WERI-Rb-1 (cell line): Measurements from ENCODE around the gene NTRK2.

ENCODE experiments used
- DNase-seq: peaks from one replicate; pipeline ENCODE4 v3.0.0-alpha.2; 2020
- H3K27ac ChIP-seq: fragments of 250-450 bp; sonication (Bioruptor Pico); 2 replicates; pipeline ENCODE4 v1.5.1; 2020; ENCODE audit warnings: mild to moderate bottlenecking, moderate library complexity
- H3K27me3 ChIP-seq: fragments of 250-450 bp; sonication (Bioruptor Pico); 2 replicates; pipeline ENCODE4 v1.5.1; 2021; ENCODE audit warnings: mild to moderate bottlenecking, low read depth, moderate library complexity; ENCODE audit not compliant: insufficient read depth, severe bottlenecking
- H3K36me3 ChIP-seq: fragments of 250-450 bp; sonication (Bioruptor Pico); 2 replicates; pipeline ENCODE4 v1.5.1; 2020; ENCODE audit warnings: mild to moderate bottlenecking, moderate library complexity
- H3K4me3 ChIP-seq: 2 replicates; pipeline ENCODE4 v1.5.1; 2011; ENCODE audit warnings: low read depth, mild to moderate bottlenecking, control low read depth, low read length
- H3K9me3 ChIP-seq: fragments of 250-450 bp; sonication (Bioruptor Pico); 2 replicates; pipeline ENCODE4 v1.5.1; 2021; ENCODE audit warnings: mild to moderate bottlenecking, moderate library complexity; ENCODE audit not compliant: severe bottlenecking
- TF ChIP-seq, protein P1 (sequence below): IDR thresholded peaks from 2 replicates; pipeline ENCODE4 v1.5.1; 2011; ENCODE audit warnings: low read depth, mild to moderate bottlenecking, control low read depth, inconsistent platforms, low read length

Gene NTRK2

DNA sequence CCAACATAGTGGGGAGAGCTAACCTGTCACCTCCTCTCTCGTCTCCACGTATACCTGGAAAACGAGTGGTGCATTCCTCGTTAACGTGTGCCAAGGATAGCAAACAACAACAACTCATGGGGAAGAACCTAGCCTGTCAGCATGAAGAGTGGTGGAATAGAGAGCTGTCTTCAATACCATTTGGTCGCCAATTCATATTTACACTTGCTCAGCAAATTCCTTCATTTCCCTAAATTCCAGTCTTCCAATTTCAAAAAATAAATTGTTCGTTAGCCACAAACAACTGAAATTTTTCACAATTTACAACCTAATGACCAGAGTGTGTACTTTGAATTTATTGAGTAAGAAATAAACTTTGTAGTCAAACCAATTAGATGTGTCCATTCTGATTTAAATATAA is 344.8 kb downstream of the NTRK2 start:
- no peak overlapping the region for H3K27ac ChIP-seq
- TF ChIP-seq, protein P1, sequence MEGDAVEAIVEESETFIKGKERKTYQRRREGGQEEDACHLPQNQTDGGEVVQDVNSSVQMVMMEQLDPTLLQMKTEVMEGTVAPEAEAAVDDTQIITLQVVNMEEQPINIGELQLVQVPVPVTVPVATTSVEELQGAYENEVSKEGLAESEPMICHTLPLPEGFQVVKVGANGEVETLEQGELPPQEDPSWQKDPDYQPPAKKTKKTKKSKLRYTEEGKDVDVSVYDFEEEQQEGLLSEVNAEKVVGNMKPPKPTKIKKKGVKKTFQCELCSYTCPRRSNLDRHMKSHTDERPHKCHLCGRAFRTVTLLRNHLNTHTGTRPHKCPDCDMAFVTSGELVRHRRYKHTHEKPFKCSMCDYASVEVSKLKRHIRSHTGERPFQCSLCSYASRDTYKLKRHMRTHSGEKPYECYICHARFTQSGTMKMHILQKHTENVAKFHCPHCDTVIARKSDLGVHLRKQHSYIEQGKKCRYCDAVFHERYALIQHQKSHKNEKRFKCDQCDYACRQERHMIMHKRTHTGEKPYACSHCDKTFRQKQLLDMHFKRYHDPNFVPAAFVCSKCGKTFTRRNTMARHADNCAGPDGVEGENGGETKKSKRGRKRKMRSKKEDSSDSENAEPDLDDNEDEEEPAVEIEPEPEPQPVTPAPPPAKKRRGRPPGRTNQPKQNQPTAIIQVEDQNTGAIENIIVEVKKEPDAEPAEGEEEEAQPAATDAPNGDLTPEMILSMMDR: no peak
- no peak overlapping the region for H3K4me3 ChIP-seq
- no peaks in the 10 kb centered on the region for H3K36me3 ChIP-seq
- no peaks in the 10 kb centered on the region for H3K9me3 ChIP-seq
- DNase-seq: no peak
- H3K27me3 ChIP-seq: peaks cover 42% of the 10 kb centered on the region

DNA sequence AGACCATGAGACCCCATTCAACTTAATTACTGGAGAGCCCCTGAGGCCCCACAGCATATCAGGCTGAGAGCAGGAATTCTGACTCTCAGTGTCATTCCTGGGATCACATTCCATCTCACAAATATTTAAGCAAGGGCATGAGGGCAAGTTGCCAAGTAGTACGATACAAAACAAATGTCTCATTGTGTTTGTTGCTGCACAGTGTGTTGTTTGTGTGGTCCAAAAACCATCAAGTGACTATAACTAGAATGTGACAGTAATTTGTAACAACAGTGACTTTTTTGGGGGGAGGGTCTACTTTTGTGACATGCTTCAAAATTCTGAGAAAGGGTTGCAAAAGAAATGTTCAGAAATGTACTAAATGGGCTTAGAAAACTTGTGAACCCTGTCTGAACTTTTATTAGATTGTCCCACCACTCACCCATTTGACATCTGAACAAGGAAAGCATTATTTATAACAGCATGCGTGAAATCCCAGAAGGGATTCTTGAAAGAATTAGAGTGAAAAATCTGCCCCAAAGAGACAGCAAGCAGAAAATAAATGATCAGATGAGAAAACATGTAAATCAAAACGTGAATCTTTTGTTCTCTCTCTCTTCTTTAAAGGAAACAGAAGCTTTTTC is 347.0 kb downstream of the NTRK2 start:
- TF ChIP-seq, protein P1: no peak
- Histone ChIP-seq H3K27me3 (peaks cover 53% of the 10 kb centered on the region), H3K36me3 (no peaks in the 10 kb centered on the region), H3K27ac (no peak overlapping the region), H3K9me3 (no peaks in the 10 kb centered on the region), H3K4me3 (no peak overlapping the region)
- DNase-seq: no peak

DNA sequence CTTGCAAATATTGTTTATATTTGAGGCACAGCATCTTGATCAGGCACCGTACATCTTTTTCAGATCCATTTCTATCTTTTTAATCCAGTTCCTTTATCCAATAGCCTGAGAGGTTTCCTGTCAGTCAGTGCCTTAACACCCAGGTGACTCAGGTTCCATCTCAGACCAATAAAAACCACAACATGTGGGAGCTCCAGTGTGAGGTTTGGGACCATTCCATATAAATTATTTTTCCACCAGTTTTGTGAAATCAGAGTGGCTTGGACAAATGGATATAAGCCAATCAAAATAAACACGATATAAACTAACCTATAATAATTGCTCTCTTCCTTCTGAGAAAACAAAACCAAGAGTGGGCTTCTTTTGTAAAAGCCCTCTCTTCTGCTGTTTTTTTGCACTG is 351.3 kb downstream of the NTRK2 start:
- Histone ChIP-seq H3K36me3 (no peaks in the 10 kb centered on the region), H3K9me3 (no peaks in the 10 kb centered on the region), H3K27ac (no peak overlapping the region), H3K27me3 (peaks cover 56% of the 10 kb centered on the region), H3K4me3 (no peak overlapping the region)
- DNase-seq: no peak
- TF ChIP-seq, protein P1: no peak

DNA sequence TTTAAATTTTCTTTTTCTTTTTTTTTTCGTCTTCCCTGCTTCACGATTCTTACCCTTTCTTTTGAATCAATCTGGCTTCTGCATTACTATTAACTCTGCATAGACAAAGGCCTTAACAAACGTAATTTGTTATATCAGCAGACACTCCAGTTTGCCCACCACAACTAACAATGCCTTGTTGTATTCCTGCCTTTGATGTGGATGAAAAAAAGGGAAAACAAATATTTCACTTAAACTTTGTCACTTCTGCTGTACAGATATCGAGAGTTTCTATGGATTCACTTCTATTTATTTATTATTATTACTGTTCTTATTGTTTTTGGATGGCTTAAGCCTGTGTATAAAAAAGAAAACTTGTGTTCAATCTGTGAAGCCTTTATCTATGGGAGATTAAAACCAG is 352.2 kb downstream of the NTRK2 start:
- no peak for DNase-seq
- no peaks in the 10 kb centered on the region for H3K9me3 ChIP-seq
- TF ChIP-seq, protein P1: no peak
- no peak overlapping the region for H3K27ac ChIP-seq
- H3K27me3 ChIP-seq: peaks cover 54% of the 10 kb centered on the region
- no peak overlapping the region for H3K4me3 ChIP-seq
- H3K36me3 ChIP-seq: no peaks in the 10 kb centered on the region

DNA sequence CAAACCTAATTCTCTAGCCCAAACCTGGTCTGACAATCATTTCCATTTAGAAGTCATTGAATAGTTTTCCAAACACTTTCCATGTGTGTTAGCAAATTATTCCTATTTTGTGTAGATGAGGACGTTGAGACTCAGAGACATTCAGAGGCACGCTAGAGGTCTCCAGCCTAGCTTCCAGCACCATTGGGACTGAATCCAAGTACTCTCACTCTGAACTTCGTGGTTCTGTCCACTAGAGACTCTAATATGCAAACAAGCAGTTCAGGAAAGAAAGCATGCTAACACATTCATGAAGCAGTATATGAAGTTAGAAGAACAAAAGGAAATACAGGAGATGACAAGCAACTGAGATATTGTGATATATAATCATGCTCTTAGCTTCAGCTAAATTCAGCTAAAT is 354.8 kb downstream of the NTRK2 start:
- no peak overlapping the region for H3K27ac ChIP-seq
- H3K27me3 ChIP-seq: peaks cover 47% of the 10 kb centered on the region
- TF ChIP-seq, protein P1: no peak
- no peaks in the 10 kb centered on the region for H3K36me3 ChIP-seq
- DNase-seq: no peak
- H3K9me3 ChIP-seq: no peaks in the 10 kb centered on the region
- H3K4me3 ChIP-seq: no peak overlapping the region

DNA sequence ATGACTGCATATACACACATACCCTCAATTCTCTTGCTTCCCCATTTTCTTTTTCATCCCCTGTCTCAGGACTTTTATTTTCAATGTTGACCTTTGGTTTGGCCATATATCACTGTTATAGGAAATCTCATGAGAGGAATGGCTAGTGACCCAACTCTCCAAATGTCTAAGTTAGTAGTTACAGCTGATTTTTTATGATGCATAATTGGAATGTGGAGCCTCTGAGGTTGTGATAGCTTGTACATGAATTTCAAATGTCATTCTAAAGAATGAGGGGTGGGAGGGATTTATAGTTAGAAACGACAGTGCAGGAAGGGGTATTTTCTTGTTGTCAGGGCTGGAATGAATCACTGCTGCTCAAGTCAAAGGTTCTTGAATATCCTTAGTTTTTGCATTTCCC is 356.1 kb downstream of the NTRK2 start:
- no peaks in the 10 kb centered on the region for H3K36me3 ChIP-seq
- no peak for DNase-seq
- H3K4me3 ChIP-seq: no peak overlapping the region
- H3K27me3 ChIP-seq: peaks cover 34% of the 10 kb centered on the region
- no peaks in the 10 kb centered on the region for H3K9me3 ChIP-seq
- TF ChIP-seq, protein P1: no peak
- no peak overlapping the region for H3K27ac ChIP-seq
